GM21786 (cell line): ENCODE measurements around the gene LUC7L.
"Not testable (repeated sequence)": the region's sequence is repeated elsewhere in the genome, so short reads cannot be mapped to it uniquely, and the experiment has no call there.

Experiments used
- ATAC-seq: cut with Tn5 transposase; IDR thresholded peaks from one replicate; pipeline ENCODE4 v1.9.1; 2021; ENCODE audit not compliant: unreplicated experiment

The LUC7L gene

DNA sequence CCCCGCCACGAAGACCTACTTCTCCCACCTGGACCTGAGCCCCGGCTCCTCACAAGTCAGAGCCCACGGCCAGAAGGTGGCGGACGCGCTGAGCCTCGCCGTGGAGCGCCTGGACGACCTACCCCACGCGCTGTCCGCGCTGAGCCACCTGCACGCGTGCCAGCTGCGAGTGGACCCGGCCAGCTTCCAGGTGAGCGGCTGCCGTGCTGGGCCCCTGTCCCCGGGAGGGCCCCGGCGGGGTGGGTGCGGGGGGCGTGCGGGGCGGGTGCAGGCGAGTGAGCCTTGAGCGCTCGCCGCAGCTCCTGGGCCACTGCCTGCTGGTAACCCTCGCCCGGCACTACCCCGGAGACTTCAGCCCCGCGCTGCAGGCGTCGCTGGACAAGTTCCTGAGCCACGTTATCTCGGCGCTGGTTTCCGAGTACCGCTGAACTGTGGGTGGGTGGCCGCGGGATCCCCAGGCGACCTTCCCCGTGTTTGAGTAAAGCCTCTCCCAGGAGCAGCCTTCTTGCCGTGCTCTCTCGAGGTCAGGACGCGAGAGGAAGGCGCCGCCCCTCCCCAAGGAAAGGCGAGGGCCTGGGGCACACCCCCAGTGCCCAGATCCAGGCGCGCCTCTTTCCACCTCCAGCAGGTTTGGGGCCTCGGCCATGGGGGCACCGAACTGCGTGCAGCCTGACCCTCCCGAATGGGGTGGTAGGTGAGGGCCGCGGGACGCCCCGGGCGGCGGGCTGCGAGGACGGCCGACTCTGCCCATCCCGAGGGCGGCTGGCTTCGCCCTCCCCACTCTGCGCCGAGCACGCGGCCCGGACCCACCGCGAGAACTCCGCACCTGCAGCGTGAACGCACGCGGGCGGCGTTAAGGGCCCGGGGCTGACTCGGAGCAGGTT is 48.3 kb downstream of the LUC7L start:
- ATAC-seq, result peak; percentile 53

DNA sequence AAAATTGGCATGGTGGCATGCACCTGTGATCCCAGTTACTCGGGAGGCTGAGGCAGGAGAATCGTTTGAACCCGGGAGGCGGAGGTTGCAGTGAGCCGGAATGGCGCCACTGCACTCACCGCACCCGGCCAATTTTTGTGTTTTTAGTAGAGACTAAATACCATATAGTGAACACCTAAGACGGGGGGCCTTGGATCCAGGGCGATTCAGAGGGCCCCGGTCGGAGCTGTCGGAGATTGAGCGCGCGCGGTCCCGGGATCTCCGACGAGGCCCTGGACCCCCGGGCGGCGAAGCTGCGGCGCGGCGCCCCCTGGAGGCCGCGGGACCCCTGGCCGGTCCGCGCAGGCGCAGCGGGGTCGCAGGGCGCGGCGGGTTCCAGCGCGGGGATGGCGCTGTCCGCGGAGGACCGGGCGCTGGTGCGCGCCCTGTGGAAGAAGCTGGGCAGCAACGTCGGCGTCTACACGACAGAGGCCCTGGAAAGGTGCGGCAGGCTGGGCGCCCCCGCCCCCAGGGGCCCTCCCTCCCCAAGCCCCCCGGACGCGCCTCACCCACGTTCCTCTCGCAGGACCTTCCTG is 49.1 kb downstream of the LUC7L start, which contains the start of gene HBQ1:
TSS of gene HBQ1 (plus strand) at position 359 of the 575 bp plus-strand sequence. CDS start at position 387, 28 bp downstream.
- no peak for ATAC-seq

DNA sequence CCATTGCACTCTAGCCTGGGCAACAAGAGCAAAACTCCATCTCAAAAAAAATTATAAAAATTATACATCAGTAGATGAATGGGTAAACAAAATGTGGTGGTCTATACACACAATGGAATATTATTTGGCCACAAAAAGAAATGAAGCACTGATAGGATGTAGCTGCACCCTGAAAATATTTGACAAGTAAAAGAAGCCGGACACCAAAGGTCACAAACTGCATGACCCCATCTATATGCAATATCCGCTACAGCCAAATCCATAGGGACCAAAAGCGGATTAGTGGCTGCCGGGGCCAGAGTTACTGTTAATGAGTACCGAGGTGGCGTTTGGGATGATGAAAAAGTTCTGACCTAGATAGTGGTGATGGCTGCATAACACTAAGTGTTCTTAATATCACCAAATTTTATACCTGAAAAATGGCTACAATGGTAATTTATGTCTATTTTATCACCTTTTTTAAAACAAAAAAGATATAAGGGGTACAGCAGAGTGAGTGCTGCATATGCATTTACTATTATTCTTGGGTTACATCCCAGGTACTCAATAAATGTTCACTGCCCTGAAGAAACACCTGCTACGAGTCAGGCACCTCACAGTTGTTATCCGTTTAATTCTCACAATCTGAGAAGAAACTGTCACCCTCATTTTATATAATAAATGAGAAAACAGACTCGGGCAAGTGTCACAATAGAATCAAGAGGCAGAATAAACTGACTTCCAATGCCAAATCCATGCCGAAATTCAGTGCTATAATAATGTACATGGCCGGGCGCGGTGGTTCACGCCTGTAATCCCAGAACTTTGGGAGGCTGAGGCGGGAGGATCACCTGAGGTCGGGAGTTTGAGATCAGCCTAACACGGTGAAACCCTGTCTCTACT is 49.8 kb downstream of the LUC7L start:
- no peak for ATAC-seq

DNA sequence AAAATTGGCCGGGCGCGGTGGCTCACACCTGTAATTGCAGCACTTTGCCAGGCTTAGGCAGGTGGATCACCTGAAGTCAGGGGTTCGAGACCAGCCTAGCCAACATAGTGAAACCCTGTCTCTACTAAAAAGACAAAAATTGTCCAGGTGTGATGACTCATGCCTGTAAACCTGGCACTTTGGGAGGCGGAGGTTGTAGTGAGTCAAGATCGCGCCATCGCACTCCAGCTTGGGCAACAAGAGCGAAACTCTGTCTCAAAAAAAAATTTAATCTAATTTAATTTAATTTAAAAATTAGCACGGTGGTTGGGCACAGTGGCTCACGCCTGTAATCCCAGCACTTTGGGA is 50.6 kb downstream of the LUC7L start:
- ATAC-seq, result no peak

DNA sequence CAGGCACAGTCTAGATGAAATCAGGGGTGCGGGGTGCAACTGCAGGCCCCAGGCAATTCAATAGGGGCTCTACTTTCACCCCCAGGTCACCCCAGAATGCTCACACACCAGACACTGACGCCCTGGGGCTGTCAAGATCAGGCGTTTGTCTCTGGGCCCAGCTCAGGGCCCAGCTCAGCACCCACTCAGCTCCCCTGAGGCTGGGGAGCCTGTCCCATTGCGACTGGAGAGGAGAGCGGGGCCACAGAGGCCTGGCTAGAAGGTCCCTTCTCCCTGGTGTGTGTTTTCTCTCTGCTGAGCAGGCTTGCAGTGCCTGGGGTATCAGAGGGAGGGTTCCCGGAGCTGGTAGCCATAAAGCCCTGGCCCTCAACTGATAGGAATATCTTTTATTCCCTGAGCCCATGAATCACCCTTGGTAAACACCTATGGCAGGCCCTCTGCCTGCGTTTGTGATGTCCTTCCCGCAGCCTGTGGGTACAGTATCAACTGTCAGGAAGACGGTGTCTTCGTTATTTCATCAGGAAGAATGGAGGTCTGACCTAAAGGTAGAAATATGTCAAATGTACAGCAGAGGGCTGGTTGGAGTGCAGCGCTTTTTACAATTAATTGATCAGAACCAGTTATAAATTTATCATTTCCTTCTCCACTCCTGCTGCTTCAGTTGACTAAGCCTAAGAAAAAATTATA is 51.1 kb downstream of the LUC7L start:
- no peak for ATAC-seq

DNA sequence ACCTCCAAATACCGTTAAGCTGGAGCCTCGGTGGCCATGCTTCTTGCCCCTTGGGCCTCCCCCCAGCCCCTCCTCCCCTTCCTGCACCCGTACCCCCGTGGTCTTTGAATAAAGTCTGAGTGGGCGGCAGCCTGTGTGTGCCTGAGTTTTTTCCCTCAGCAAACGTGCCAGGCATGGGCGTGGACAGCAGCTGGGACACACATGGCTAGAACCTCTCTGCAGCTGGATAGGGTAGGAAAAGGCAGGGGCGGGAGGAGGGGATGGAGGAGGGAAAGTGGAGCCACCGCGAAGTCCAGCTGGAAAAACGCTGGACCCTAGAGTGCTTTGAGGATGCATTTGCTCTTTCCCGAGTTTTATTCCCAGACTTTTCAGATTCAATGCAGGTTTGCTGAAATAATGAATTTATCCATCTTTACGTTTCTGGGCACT is 51.8 kb downstream of the LUC7L start:
- ATAC-seq, result no peak

DNA sequence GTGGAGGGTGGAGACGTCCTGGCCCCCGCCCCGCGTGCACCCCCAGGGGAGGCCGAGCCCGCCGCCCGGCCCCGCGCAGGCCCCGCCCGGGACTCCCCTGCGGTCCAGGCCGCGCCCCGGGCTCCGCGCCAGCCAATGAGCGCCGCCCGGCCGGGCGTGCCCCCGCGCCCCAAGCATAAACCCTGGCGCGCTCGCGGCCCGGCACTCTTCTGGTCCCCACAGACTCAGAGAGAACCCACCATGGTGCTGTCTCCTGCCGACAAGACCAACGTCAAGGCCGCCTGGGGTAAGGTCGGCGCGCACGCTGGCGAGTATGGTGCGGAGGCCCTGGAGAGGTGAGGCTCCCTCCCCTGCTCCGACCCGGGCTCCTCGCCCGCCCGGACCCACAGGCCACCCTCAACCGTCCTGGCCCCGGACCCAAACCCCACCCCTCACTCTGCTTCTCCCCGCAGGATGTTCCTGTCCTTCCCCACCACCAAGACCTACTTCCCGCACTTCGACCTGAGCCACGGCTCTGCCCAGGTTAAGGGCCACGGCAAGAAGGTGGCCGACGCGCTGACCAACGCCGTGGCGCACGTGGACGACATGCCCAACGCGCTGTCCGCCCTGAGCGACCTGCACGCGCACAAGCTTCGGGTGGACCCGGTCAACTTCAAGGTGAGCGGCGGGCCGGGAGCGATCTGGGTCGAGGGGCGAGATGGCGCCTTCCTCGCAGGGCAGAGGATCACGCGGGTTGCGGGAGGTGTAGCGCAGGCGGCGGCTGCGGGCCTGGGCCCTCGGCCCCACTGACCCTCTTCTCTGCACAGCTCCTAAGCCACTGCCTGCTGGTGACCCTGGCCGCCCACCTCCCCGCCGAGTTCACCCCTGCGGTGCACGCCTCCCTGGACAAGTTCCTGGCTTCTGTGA is 52.5 kb downstream of the LUC7L start, which contains the start of gene HBA1:
TSS of gene HBA1 (plus strand) at position 204 of the 906 bp plus-strand sequence. CDS start at position 241, 37 bp downstream.
- not testable (repeated sequence) for ATAC-seq

DNA sequence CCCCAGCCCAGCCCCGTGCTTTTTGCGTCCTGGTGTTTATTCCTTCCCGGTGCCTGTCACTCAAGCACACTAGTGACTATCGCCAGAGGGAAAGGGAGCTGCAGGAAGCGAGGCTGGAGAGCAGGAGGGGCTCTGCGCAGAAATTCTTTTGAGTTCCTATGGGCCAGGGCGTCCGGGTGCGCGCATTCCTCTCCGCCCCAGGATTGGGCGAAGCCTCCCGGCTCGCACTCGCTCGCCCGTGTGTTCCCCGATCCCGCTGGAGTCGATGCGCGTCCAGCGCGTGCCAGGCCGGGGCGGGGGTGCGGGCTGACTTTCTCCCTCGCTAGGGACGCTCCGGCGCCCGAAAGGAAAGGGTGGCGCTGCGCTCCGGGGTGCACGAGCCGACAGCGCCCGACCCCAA is 53.2 kb downstream of the LUC7L start:
- ATAC-seq, result not testable (repeated sequence)

DNA sequence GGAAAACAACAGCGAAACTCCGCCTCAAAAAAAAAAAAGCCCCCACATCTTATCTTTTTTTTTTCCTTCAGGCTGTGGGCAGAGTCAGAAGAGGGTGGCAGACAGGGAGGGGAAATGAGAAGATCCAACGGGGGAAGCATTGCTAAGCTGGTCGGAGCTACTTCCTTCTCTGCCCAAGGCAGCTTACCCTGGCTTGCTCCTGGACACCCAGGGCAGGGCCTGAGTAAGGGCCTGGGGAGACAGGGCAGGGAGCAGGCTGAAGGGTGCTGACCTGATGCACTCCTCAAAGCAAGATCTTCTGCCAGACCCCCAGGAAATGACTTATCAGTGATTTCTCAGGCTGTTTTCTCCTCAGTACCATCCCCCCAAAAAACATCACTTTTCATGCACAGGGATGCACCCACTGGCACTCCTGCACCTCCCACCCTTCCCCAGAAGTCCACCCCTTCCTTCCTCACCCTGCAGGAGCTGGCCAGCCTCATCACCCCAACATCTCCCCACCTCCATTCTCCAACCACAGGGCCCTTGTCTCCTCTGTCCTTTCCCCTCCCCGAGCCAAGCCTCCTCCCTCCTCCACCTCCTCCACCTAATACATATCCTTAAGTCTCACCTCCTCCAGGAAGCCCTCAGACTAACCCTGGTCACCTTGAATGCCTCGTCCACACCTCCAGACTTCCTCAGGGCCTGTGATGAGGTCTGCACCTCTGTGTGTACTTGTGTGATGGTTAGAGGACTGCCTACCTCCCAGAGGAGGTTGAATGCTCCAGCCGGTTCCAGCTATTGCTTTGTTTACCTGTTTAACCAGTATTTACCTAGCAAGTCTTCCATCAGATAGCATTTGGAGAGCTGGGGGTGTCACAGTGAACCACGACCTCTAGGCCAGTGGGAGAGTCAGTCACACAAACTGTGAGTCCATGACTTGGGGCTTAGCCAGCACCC is 54.0 kb downstream of the LUC7L start:
- no peak for ATAC-seq

DNA sequence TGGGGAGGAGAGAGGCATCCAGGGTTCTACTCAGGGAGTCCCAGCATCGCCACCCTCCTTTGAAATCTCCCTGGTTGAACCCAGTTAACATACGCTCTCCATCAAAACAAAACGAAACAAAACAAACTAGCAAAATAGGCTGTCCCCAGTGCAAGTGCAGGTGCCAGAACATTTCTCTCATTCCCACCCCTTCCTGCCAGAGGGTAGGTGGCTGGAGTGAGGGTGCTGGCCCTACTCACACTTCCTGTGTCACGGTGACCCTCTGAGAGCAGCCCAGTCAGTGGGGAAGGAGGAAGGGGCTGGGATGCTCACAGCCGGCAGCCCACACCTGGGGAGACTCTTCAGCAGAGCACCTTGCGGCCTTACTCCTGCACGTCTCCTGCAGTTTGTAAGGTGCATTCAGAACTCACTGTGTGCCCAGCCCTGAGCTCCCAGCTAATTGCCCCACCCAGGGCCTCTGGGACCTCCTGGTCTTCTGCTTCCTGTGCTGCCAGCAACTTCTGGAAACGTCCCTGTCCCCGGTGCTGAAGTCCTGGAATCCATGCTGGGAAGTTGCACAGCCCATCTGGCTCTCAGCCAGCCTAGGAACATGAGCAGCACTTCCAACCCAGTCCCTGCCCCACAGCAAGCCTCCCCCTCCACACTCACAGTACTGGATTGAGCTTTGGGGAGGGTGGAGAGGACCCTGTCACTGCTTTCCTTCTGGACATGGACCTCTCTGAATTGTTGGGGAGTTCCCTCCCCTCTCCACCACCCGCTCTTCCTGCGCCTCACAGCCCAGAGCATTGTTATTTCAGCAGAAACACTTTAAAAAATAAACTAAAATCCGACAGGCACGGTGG is 55.1 kb downstream of the LUC7L start:
- not testable (repeated sequence) for ATAC-seq

DNA sequence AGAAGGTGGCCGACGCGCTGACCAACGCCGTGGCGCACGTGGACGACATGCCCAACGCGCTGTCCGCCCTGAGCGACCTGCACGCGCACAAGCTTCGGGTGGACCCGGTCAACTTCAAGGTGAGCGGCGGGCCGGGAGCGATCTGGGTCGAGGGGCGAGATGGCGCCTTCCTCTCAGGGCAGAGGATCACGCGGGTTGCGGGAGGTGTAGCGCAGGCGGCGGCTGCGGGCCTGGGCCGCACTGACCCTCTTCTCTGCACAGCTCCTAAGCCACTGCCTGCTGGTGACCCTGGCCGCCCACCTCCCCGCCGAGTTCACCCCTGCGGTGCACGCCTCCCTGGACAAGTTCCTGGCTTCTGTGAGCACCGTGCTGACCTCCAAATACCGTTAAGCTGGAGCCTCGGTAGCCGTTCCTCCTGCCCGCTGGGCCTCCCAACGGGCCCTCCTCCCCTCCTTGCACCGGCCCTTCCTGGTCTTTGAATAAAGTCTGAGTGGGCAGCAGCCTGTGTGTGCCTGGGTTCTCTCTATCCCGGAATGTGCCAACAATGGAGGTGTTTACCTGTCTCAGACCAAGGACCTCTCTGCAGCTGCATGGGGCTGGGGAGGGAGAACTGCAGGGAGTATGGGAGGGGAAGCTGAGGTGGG is 55.9 kb downstream of the LUC7L start:
- ATAC-seq, result not testable (repeated sequence)

DNA sequence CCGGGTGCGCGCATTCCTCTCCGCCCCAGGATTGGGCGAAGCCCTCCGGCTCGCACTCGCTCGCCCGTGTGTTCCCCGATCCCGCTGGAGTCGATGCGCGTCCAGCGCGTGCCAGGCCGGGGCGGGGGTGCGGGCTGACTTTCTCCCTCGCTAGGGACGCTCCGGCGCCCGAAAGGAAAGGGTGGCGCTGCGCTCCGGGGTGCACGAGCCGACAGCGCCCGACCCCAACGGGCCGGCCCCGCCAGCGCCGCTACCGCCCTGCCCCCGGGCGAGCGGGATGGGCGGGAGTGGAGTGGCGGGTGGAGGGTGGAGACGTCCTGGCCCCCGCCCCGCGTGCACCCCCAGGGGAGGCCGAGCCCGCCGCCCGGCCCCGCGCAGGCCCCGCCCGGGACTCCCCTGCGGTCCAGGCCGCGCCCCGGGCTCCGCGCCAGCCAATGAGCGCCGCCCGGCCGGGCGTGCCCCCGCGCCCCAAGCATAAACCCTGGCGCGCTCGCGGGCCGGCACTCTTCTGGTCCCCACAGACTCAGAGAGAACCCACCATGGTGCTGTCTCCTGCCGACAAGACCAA is 56.8 kb downstream of the LUC7L start, which contains the start of gene HBA2:
TSS of gene HBA2 (plus strand) at position 503 of the 568 bp plus-strand sequence. CDS start at position 540, 37 bp downstream.
- ATAC-seq, result not testable (repeated sequence)

DNA sequence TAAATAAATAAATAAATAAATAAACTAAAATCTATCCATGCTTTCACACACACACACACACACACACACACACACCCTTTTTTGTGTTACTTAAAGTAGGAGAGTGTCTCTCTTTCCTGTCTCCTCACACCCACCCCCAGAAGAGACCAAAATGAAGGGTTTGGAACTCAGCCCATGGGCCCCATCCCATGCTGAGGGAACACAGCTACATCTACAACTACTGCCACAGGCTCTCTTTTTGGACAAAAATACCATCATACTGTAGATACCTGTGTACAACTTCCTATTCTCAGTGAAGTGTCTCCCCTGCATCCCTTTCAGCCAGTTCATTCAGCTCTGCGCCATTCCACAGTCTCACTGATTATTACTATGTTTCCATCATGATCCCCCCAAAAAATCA is 58.5 kb downstream of the LUC7L start:
- ATAC-seq, result no peak

DNA sequence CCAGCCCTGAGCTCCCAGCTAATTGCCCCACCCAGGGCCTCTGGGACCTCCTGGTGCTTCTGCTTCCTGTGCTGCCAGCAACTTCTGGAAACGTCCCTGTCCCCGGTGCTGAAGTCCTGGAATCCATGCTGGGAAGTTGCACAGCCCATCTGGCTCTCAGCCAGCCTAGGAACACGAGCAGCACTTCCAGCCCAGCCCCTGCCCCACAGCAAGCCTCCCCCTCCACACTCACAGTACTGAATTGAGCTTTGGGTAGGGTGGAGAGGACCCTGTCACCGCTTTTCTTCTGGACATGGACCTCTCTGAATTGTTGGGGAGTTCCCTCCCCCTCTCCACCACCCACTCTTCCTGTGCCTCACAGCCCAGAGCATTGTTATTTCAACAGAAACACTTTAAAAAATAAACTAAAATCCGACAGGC is 59.2 kb downstream of the LUC7L start:
- not testable (repeated sequence) for ATAC-seq

DNA sequence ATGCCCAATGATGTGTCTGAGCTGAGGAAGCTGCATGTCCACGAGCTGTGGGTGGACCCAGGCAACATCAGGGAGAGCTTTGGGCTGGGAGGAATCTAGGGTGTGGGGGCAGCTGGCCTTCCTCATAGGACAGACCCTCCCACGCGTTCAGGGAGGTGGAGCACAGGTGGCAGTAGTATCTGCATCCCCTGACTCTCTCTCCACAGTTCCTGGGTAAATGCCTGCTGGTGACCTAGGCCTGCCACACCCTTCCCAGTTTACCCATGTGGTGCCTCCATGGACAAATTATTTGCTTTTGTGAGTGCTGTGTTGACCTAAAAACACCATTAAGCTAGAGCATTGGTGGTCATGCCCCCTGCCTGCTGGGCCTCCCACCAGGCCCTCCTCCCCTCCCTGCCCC is 60.2 kb downstream of the LUC7L start:
- ATAC-seq, result no peak

DNA sequence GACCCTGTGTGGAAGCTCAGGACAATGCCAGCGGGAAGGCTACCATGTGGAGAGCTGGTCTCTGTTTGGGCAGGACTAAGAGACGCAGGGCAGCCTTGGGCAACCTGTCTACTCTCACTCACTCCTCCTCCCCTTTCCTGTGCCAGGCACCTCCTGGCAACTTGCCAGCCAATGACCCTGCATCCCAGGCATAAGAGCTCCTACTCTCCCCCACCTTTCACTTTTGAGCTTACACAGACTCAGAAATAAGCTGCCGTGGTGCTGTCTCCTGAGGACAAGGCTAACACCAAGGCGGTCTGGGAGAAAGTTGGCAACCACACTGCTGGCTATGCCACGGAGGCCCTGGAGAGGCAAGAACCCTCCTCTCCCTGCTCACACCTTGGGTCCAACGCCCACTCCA is 60.8 kb downstream of the LUC7L start:
- ATAC-seq, result no peak
